Stimulated activated CD8-positive, alpha-beta memory T cell treated with anti-CD3 and anti-CD28 coated beads, Interleukin-12 subunit alpha, Interleukin-12 subunit beta, amount 100 ng/mL, for 24 hours (primary cell): ENCODE data around the gene CIRBP.

Experiments
- DNase-seq: peaks from one replicate; pipeline ENCODE4 v3.0.0-alpha.2; 2020; ENCODE audit errors: extremely low read depth

Gene CIRBP

DNA sequence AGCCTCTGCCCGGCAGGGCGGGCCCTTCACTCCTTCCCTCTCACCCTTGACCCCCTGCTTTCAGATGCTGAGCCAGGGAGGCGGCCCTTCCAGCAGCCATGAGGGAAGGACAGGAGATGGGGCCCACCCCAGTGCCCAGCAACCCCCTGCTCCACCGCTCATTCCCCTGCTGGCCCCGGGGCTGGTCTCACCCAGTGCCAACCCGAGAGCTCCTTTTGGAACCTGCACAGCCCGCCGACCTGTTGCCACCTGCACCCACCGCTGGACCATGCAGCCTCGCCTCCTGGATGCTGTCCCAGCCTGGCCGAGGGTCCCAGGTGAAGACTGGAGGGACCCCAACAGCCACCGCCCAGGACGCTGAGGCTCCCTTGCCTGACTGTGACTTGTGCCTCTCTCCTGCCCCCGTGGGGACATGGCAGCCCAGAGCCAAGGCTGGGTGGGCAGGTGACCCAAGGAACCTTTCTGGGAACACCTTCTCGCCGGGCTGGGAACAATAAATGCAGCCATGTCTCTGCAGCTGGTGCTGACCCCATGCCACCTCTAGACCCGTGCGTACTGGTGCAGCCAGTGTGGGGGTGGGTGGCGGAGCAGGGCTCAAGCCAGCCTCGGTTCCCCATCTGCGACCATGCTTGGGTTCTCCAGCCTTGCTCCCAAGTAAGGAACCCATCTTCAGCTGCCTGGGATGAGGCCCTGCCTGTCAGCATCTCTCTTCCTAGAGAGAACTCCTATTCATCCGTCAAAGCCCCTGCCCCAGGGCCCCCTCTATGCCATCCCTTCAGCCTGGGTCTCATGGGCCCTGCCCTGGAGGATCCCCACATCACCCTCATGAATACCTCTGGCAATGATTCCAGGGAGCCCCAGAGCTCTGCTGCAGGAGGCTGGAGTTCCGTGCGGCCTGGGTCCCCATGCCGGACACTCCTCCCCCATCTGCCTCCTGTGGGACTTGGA, 9.9 kb downstream of the CIRBP start:
- no peak for DNase-seq

DNA sequence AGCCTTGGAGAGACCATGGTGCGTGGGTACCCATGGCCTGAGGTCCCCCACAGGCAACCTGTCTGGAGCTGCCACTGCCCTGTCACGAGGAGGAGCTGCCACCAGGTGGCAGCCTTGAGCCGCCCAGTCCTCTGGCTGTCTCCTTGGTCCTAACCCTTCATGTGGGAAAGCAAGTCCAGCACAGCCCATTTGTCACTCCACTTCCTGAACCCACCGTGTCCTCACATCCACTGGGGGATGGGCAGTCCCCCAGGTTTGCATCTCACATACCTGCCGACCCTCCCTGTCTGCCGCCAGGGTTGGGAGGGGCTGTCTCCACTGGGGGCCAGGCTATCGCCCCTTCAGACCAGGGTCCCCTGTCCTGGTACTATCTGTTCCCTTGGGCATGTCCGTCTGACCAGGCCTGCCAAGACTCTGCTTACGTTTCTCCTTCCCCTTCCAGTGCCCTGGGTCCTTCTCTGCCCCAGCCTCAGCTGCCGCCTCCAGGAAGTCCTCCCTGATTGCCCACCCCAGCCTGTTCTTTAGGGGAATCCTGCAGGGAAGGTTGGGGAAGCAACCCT, 10.7 kb downstream of the CIRBP start:
- DNase-seq = no peak

DNA sequence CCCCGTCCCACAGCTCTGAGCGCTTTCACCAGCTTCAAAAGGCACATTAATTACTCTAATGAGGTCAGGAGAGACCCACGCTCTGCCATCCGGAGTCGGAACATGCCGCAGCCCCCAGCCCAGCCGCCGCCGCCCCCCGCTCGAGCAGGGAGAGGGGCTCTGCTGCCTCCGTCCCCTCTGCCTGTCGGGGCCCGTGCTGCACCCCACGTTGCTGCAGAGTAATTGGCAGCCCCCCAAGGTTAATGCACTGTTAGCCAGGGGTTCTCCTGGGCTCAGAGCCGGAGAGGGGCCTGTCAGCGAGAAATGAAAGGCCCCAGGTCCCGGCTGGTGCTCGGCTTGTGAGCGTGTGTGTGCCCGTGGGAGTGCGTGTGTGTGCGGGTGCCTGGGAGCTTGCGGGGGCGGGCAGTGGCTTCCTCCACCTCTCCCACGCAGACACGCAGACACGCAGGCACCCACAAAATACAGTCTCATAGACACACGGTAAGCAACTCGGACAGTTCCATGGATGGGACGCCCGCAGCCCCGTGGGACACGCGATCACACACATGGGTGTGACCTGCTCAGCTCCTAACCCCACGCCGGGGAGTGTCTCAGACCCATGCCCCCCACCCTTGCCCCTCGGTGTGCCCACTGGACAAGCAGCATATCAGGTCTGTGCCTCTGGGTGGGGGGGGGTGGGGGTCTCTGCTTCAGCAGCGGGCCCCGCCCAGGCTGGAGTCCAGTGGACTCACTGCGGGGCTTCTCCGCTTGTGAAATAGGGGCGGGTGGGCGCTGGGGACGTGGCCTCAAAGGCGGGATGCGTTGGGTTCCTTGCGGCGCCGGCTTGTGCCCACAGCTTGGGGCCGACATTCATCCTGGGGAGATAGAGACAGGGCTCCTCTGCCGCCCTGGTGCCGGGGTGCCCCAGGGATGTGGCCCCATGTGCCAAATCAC, 11.8 kb downstream of the CIRBP start:
- DNase-seq = no peak

DNA sequence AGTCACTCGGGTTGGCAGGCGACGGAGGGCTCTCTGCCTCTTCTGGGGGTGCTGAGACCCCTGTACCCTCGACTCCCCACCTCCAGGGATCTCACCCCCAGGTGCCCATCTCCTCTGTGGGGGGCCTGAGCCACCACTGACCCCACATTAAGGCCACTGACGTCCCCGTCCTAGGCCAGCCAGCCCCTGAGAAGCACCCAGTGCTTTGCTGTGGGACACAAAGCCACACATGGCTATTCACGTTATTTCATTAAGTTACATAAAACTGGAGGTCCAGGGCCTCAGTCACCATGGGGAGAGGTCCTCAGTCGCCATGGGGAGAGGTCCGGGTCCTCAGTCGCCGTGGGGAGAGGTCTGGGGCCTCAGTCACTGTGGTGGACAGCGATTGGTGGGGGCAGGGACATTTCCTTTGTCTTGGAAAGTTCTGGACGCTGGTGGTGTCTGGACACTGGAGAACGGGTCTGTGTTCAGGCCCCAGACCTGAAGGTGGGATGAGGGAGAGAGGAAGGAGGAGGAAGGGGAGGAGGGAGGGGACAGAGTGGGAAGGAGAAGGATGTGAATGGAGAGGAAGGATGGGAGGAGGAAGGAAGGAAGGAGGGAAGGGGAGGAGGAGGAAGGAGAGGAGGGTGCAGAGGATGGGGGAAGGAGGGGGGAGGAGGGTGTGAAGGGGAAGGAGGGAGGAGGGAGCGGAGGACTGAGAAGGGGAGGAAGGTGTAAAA, 12.6 kb downstream of the CIRBP start:
- no peak for DNase-seq

DNA sequence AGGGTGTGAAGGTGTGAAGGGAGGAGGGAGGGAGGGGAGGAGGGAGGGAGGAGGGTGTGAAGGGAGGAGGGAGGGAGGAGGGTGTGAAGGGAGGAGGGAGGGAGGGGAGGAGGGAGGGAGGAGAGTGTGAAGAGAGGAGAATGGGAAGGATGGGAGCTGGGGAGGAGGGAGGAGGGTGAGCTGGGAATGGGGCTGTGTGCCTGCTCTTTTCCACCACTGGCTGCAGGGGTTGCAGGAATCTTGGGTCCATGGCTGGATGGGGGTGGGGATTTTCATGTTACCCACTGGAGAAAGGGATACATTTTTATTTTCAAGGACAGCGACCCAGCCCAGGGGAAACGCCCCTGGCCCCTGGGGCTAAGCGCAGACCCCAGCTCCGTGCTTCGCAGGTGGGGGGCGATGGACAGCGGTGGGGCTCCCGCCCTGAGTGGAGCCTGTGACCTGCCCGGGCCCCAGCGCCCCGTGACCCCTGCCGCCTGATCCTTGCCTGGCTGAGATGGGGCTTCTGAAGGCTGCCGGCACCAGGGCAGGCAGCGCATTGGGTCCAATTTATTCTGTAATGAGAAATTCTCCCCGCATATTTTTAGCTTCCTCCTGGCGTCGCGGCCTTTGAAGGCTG, 13.6 kb downstream of the CIRBP start:
- no peak for DNase-seq

DNA sequence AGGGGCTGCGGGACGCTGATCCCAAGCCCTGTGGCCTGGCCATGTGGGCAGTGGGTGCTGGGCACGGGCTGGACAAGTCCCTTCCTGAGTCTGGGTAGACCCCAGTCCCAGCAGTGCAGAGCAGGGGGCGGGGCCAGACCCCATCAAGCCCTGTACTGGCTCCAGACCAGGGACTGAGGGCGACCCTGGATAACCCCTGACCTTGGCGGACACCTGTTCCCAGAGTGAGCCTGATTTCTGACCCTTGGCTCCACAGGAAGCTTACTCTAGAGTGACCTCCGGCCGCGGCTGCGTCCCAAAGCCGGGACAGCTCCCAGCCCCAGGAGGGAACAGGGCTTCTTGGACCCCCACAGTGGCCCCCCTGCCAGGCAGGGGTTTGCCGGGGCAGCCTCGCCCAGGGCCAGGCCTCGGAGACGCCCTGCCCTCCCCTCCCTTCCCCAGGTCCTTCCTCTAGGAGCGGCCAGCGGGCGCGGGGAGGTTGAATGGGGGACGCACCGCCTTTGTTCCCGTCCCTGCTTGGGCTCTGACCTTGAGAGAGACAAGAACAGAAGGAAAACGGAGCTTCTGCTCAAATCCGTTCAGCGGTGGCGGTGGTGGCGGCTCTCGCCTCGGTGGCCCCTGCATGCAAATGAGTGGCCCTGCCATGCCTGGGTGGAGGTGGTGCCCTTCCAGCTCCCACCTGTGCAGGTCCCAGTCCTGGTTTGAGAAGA, 14.2 kb downstream of the CIRBP start:
- DNase-seq = no peak

DNA sequence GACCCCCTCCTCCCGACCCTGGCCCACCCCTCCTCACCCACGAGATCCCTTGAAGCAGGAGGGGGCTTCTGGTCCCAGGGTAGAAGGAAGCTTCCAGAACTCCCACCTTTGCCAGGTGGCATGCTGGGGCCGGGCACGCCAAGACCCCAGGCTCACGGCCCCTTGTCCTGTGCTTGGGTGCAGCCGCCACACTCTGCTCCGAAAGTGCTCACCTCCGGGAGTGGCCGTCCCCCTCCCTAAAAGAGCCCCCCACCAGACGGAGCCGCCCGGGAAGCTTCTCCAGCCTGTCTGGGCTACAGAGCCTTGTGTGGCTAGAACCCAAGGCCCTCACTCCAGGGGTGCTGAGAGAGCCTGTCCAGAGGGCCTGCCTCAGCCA, 14.8 kb downstream of the CIRBP start:
- DNase-seq = no peak

DNA sequence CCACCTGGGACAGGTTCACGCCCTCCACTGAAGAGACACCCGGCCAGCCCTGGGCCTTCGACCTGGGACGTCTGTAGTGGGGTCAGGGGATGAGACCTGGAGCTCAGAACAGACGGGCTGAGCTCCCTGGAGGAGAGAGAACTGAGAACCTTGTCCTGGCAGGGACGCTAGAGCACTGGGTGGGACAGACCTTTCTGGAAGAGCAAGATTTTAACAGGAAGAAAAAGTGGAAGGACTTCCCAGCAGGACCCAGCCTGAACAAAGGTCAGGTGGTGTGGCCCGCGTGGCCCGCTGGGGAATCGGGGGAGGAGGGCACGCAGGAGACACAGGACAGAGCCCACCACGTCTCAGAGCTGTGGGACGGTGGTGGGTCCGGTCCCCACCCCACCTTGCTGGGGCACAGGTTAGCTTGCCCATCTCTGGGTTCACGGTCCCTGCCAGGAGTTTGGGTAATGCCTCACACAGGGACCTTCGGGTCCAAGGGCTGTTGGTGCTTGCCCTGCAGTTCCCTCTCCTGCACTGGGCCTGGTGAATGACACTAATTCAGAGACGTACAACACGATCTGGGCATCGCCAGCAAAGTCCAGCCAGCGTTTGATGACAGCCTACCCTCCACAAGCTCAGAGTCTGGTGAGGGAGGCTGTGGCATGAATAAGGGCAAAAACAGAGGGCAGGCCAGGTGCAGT, 15.3 kb downstream of the CIRBP start:
- no peak for DNase-seq

DNA sequence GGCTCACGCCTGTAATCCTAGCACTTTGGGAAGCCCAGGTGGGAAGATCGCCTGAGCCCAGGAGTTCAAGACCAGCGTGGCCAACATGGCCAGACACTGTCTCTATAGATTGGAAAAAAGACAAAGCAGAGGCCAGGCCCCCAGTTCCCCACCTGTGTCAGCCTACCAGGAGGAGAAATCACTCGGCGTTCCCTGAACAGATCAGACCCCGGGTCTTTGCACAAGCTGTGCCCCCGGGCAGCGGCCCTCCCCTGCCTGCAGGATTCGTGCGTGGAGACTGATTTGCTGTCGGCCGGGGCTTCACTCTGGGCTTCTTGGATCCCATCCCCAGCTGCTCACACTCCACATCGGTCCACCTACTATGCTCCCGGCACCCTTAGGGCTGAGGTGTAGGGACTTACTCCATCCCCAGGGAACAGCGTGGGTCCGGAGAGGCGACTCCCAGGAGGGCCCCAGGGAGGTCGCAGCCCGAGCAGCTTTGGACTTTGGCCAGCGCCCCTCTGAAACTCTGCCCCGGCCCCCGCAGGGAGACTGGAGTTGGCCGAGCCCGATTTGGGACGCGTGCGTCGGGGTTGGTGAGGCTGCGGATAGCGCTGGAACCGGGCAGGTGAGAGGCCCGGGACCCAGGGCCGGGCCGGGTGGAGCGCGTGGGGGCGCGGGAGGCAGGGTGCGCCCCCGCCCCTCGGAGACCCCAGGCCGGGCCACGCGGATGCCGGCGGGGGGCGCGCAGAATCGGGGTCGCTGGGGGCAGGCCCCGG, 16.0 kb downstream of the CIRBP start:
- DNase-seq = no peak

DNA sequence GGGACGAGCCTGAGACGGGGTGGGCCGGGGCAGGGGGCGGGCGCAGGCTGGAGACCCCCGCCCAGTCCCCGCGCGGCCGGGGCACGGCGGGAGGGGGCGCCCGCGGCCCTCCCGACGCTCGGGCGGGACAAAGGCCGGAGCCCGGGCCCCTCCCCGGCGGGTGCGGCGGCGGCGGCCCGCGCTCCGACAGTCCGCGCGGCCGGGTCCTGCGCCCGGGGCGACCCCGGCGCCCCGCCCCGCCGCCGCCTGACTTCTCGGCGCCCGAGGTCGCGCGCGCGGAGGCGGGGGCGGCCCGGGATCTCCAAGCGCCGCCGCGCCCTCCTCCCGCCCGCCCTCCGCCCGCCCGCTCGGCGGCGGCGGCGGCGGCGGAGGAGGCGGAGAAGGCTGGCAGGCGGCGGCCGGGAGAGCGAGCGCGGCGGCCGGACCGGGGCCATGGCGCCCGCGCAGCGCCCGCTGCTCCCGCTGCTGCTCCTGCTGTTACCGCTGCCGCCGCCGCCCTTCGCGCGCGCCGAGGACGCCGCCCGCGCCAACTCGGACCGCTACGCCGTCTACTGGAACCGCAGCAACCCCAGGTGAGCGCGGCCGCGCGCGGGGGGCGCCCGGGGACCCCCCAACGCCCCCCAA, 16.7 kb downstream of the CIRBP start, which contains the start of gene EFNA2:
Gene EFNA2, plus strand, starts transcription at position 137 of the 624 bp plus-strand sequence. Its CDS starts 296 bp downstream, at position 433.
- no peak for DNase-seq

DNA sequence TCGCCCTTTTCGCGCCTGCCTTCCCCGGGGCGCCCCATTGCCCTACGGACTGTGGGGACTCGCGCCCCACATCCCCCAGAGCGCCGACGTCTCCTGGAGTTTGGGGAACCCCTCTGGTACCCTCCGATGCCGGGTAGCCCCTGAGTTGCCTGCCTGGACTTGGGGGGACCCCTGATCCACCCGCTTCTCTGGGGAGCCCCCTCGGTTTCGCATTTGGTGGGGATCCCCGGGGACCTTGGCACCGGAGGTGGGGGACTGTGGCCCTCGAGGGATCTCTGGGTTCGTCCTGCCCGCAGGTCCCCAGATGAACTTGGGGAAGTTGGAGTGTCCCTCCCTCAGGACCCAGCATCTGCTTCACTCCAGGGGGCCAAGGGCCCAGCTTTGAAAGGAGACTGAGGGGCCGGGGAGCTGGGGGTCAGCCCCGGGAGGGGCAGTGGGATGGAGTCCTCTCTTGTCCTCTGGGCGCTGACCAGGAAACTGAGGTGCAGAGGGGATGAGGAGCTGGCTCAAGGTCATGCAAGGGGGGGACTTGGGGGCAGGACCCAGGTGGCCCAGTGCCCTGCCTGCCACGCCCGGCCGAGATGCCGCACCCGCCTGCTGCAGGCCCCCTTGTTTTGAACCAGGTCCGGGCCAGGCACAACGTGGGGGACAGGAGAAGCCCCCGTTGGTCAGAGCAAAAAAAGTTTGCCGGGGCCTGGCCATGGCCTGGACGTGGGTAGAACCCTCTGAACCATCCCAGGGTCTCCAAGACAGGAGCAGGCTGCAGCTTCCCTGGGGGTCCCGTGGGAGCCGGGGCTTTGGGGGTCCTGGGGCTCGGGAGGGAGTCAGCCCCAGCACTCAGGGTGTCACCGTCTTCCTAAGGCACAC, 17.6 kb downstream of the CIRBP start:
- DNase-seq = no peak

DNA sequence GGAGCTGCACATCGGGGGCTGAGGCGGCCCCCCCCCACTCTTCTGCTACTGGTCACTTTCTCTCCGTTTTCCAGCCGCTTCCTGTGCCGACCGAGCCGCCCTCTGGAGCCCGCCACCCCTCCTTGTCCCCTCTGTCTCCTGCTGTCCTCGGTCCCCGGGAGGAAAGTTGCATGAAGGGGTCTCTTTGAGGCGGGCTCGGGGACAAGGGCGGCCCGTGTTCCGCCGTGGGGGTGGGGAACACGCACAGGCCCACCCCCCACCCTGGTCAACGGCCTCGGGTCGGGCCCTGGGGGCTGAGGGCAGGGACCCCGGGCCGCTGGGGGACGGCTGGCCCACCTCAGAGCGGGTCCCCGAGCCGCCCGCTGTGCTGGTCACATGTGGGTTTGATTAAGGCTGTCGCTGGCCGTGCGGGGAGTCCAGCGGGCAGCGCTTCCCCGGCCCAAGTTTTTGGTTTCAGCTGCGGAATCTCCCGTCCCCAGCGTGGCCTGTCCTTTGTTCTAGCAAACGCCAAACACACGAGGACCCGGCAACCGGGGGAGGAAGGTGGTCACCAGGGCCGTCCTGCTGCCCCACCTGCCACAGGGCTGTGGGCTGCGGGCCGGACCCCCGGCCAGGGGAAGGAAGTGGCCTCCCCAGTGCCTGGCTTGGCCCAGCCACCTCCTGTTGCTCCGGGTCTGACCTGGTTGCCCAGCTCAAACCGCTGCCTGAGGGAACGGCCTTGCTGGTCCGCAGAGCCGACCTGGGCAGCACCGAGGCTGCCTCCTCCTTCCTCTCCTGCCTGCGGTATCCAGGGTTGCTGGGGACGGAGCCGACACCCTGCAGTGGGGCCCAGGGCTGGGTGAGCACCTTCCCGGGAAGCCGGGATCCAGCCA, 18.5 kb downstream of the CIRBP start:
- DNase-seq = no peak

DNA sequence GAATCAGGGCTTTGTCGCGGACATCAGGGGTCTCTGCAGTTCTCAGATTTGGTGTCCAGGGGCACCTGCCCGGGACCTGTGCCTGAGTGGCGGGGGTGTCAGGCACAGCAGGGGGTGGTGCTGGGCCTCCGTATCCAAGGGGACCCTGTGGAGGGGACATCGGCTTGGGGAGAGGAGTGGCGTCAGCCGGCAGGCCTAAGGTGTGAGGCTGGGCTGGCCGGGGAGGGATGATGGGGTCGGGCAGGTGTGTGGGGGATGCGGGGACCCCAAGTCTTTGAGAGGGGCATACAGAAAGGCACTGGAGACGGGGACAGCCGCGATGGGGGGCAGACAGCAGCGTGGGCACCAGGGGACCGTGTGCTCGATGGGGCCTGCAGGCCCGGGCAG, 19.1 kb downstream of the CIRBP start:
- DNase-seq = no peak

DNA sequence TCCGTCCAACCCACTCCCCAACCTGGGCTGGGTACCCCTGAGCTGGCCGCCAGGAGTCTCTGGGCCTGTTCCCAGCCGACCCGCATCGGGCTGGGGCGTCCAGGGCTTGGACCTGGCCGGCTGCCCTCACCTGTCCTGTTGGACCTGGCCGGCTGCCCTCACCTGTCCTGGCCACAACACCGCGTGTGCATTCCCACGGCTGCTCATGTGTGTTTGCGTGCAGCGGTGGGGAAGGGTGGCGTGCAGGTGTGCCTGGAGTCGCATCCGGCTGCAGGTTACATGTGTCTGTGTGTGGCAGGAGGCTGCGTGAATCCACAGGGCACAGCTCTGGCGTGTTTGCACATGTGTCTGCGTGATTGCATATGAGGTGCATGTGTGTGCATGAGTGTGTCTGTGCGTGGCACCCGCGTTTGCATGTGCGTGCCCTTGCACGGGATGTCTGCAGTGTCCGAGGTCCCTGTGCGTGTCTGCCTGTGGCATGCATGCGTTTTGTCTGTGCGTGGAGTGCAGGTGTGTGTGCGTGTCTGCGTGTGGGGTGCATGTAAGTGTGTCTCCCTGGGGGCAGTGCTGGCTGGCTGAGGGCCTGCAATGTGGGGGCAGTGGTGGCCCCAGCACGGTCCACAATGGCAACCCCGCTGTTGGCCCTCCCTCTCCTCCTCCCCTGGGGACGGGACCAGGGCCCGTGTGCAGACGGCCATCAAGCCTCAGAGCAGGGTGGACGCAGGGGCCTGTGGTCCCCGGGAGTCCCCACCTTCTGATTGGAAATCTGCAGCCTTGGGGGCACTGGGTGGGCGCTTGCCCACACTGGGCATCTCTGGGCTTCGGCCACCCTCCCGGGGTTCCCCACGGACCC, 19.9 kb downstream of the CIRBP start:
- DNase-seq = no peak

DNA sequence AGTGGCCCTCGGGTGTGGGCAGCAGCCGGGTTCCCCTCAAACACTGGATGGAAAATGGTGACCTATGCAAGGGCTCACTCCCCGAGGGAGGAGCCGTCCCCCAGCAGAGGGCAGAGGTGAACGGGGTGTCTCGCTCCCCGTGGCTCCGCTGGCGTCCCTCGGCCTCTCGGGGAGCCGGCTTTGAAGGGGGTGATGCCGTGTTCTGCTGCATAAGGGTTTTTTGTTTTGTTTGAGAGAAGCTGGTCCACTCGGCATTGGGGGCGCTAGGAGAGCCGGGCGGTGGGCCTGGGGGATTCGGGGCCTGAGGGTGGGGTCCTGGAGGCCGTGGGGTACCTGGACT, 20.5 kb downstream of the CIRBP start:
- DNase-seq = no peak

DNA sequence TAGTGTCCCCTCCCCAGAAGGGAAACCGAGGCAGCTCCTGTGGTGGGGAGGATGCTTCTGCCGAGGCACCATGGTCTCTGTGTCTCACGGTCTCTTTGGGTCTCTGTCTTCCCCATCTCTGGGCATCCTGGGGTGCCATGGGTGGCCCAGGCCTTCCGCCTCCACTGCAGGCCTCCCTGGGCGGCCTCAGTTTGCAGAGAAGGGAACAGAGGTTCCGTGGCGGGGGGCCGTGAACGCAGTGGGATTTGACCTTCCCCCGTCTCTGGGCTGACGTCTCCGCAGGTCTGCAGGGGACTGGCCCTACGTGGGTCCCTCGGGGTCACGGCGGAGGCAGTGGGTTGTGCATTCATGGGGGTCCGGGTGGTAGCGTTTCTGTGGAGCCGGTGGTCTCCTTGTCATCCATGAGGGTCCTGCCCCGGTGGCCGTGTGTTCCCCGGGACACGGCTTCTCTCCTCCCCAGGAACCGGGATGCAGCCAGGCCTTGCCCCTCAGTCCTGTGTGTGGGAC, 21.1 kb downstream of the CIRBP start:
- no peak for DNase-seq
